HG02588 (cell line): ENCODE data around the gene TUBB4A.
A peak's percentile ranks its signal among the peaks of the same experiment; 100 is the strongest.
"Not testable (repeated sequence)": the region's sequence is repeated elsewhere in the genome, so short reads cannot be mapped to it uniquely, and the experiment has no call there.

Source experiments
- ATAC-seq: cut with Tn5 transposase; IDR thresholded peaks from one replicate; pipeline ENCODE4 v1.9.1; 2021; ENCODE audit warnings: mild to moderate bottlenecking, moderate library complexity; ENCODE audit not compliant: unreplicated experiment

The TUBB4A gene

DNA sequence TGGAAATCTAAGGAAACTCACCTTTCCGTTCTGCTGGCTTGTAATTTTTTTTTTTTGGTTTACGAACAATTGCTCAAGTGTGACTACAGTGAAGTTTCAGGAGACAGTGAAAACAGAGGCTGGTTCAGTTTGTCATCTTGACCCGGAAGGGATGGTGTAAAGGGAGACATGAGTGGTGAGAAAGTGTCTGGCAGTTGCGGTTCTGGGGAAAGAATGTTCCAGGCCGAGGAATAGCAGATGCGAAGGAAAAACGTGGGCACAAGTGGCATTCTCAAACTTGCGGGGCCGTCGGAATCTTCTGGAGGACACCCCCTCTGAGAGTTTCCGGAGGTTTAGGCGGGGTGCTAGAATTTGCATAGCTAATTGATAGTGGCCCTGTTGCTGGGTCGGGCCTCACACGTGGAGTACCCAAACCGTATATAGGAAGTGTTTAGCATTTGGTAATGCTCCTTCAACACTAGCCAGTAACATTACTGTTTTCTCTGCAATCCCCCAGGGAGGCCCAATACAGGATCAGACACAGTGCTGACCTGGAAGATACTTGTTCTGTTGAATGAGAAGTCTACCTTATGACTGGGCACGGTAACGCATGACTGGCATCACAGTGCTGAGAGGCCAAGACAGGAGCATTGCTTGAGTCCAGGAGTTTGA lies 25.9 kb upstream of the TUBB4A start:
- peak; percentile 40 for ATAC-seq

DNA sequence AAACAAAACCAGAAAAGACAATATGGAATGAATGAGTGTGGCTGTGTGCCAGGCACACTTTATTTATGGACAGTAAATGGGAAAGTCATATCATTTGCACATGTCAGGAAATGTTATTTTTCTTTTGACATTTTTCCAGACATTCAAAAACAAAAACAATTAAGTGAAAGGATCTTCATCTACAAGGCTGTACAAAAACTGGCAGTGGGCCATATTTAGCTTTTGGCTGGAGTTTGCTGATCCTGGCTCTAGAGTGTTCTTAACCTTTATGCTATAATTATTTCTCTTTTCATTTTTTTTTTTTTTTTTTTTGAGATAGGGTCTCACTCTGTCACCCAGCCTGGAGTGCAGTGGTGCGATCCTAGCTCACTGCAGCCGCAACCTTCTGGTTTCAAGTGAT lies 22.2 kb upstream of the TUBB4A start:
- ATAC-seq = no peak

DNA sequence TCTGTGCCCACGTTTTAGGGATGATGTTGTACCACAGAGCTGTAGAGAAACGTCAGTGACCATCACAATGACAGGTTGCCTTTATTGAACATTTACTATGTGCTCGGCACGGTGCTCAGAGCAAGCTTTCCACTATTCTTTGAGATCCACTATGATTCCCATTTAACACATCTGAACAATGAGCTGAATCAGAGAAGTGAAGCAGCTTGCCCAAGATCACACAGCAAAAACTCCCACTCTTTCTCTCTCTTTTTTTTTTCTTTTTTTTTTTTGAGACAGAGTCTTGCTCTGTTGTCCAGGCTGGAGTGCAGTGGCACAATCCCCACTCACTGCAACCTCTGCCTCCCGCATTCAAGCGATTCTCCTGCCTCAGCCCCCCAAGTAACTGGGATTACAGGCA lies 20.6 kb upstream of the TUBB4A start:
- no peak for ATAC-seq

DNA sequence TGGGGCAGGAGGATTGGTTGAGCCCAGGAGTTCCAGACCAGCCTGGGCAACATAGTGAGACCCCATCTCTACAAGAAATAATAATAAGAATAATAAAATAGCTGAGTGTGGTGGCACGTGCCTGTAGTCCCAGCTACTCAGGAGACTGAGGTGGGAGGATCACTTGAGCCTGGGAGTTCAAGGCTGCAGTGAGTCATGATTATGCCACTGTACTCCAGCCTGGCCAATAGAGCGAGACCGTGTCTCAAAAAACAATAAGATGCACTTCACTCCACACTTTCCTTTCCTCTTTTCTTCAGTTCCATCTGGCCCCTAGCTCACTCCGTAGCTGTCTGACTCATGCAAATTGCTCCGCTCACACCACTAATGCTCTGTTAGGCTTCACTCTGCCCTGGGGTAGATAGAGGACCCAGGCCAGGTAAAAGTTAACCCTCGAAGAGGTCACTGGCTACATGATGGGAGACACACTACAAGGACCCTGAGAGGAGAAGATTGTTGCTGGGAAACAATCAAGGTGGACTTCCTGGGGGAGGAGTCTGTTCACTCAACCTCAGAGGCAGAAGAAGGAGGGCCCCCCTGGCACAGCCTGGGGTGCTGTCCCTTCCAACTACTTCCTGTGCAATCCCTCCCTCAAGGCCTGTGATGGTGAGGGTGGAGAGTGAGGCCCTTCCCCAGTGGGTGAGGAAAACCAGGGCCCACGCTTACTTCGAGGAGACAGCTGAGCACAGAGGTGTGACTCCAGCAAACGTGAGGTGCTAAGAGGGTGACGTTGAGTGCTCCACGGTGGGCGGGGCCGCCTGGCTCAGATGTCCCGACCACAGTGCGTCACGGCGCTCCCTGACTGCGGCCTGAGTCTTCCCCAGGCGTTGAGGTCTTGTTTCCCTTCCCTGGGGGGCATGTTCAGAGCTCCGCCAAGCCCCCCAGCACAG lies 19.9 kb upstream of the TUBB4A start:
- ATAC-seq = no peak

DNA sequence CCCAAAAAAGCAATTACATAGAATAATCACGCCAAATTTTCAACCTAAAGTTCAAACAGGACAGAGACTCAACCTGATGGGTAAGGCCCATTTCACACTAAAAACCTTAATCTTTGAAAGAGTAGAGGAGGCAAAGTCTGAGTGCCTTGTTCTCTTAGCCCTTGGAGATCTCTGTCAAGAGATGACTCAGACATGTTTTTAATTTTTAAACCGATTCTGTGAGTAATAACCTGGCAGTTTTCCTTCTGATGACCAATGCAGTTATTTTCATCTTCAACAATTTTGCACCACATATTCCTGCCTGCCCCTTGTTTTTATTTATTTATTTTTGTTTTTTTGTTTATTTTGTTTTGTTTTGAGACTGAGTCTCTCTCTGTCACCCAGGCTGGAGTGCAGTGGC lies 17.2 kb upstream of the TUBB4A start:
- ATAC-seq = no peak

DNA sequence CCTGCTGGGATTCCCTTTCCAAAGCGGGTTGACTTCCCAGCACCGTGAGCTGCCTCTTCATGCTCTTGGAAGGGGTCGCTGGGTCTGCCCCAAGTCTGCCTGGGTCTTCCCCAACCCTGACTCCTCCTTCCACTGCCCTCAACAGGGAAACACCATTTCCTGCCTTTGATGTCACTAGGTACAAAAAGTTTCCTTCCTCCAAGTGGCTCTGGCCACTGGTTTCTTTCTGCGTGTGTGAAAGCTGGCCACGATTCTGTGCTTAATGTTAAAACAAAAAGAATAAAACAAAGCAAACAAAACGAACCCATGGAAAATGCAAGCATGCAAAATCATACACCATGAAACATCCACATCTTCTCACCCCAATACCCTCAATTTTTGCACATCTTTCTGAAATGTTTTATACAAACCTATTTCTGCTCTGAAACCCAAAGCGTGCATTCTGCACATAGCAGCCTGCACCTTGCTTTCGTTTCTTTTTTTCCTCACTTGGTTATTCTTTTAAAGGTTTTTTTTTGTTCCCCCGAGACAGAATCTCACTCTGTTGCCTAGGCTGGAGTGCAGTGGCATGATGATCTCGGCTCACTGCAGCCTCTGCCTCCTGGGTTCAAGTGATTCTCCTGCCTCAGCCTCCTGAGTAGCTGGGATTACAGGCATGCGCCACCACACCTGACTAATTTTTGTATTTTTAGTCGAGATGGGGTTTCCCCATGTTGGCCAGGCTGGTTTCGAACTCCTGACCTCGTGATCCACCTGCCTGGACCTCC lies 16.2 kb upstream of the TUBB4A start:
- no peak for ATAC-seq

DNA sequence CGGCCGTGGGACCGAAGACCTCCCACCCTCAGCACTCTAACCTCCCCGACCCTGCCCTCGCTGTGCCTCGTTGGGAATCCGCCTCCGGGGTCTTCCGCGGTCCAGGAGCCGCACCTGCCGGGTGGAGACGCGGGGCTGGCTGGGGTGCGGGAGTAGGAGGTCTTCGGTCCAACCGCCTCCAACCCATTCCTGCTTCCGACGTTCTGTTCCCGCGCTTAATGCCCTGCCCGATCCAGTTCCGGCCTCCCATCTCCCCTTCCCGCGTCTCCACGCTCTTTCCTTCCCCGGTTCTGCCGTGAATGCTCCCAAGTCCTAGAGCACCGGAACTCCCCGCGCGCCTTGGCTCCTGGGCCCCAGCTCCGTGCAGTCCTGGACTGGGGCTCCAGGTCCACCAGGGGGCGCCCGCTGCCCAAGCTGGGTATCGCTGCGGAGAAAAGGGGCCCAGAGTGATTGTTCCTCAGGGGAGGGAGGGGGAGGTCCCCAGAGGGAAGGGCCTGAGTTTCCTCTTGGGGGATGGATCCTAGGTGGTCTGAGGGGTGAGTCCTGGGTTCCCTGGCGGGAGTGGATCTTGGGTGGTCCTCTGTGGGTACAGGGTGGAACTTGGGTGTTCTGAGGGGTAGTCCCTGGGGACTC lies 14.7 kb upstream of the TUBB4A start:
- ATAC-seq = peak; percentile 40

DNA sequence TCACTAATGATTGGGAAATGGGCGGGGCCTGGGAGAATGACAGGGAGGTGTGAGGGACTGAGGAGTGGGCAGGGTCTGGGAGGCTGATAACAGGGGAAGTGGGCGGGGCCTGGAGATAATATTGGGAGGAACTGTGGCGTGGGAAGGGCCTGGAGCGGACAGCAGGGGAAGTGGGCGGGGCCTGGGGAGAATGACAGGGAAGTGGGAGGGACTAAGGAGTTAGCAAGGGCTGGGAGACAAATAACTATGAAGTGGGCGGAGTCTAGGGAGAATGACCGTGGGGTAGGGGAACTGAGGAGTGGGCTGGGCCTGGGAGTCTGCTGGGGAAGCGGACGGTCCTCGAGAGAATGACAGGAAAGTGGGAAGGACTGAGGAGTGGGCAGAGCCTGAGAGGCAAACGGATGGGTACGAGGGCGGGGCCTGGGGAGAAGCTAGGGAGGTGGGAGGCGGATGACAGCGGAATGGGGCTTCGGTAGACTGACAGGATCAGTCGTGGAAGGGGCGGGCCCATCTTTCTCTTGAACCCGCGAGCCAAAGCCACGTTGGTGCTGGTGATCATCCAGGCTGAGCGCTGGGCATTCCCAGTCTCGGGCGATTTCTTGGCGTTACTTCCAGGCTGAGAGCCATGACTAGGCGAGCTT lies 14.0 kb upstream of the TUBB4A start:
- ATAC-seq = peak; percentile 36

DNA sequence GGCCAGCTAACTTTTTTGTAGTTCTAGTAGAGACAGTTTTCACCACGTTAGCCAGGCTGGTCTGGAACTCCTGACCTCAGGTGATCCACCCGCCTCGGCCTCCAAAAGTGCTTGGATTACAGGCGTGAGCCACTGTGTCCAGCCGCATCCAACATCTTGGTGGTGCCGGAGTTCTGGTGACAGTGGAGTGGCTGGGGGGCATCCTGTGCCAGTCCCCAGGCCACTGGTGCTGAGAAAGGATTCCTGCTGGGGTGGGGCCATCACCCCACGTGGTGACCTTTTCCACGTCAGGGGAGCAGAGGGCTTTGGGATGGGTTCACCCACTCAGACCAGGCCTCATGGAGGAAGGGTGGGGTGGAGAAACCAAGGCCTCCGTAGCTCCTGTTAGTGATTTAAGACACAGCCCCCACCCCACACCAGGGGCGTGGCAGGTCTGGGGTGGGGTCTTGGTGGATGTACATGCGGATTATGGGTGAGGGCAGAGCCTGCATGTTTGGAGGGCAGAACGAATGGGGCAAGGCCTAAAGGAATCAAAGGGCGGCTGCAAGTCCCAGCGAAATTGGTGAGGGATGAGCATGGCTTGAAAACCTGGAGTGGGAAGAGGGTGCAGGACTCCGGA lies 12.9 kb upstream of the TUBB4A start:
- ATAC-seq = no peak

DNA sequence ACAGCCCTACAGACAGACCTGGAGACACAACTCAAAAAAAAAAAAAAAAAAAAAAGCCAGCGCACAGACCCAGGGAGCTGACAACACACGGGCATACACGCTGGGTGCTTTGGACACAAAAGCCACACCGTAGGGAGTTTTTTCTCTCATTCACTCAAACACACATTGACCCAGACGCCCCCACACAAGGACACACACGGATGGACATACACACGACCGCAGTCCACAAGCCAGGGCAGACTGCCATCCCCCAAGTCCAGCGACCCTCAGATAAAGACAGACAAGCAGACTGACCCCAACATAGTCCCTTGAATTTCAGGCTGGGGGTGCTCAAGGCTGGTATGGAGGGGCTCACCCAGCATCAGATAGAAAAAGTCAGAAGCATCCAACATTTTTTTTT lies 12.0 kb upstream of the TUBB4A start:
- no peak for ATAC-seq

DNA sequence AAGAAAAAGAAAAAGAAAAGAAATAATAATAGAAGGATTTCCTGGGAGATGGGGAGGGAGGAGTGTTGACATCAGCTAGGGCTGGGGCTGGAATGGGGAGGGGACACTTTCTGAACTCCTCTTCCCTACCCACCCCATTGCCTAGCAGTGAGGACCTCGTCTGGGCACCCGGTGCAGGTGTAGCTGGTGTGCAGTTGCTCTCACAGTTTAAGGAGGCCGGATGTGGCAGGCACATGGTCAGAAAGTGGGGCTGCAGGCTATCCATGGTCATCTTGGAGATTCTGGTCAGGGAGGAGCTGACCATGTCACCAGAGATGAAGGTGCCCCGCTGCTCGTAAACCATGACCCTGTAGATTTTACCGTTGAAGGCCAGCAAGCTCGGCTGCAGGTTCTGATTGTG lies 8.5 kb upstream of the TUBB4A start:
- ATAC-seq = no peak

DNA sequence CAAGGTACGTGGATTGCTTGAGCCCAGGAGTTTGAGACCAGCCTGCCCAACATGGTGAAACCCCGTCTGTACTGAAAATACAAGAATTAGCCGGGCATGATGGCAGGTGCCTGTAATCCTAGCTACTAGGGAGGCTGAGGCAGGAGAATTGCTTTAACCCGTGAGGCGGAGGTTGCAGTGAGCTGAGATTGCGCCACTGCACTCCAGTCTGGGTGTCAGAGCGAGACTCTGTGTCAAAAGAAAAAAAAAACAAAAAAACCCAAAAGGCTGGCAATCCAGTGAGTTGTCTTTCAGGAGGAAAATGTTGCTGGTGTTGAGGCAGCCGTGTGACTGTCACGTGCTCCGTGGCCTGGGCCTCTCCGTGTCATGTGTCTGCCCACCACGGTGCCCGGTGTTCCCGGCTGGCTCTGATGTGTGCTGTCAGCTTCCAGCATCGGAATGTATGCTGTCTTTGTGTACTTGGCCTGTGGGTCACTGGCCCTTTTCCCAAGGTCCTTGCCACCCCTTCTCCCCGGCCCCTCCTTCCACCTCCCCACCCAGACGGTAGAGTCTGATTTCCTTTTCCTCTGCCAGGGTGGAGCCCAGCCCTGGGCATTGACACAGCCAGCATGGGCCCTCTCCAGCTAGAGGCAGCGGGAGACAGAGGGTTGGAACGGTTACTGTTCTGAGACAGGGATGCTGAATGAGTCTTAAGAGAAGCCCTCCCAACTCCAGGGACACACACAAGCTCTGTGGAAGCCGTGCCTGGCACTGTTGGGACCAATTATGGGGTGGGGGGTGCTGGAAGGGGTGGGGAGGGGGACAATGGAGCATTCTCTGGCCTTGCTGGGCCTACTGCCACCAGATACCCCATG lies 7.2 kb upstream of the TUBB4A start:
- ATAC-seq = no peak

DNA sequence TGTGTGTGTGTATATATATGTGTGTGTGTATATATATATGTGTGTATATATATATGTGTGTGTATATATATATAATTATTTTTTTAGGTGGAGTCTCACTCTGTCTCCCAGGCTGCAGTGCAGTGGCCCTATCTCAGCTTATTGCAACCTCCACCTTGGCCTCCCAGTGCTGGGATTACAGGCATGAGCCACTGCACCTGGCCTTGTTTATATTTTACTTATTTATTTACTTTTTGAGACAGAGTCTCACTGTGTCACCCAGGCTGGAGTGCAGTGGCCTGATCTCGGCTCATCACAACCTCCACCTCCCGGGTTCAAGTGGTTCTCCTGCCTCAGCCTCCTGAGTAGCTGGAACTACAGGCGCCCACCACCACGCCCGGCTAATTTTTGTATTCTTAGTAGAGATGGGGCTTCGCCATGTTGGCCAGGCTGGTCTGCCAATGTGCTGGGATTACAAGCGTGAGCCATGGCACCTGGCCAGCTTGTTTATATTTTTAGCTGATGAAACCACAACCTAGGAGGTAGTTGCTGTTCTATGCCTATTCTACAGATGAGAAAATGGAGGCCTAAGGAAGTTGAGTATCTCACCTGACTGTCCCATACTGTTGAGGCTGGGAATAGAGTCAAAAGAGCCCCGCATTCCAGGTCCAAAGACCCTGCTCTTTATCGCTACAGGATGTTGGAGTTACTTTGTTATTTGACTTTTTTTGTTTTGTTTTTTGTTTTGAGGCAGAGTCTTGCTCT lies 6.1 kb upstream of the TUBB4A start:
- ATAC-seq = not testable (repeated sequence)

DNA sequence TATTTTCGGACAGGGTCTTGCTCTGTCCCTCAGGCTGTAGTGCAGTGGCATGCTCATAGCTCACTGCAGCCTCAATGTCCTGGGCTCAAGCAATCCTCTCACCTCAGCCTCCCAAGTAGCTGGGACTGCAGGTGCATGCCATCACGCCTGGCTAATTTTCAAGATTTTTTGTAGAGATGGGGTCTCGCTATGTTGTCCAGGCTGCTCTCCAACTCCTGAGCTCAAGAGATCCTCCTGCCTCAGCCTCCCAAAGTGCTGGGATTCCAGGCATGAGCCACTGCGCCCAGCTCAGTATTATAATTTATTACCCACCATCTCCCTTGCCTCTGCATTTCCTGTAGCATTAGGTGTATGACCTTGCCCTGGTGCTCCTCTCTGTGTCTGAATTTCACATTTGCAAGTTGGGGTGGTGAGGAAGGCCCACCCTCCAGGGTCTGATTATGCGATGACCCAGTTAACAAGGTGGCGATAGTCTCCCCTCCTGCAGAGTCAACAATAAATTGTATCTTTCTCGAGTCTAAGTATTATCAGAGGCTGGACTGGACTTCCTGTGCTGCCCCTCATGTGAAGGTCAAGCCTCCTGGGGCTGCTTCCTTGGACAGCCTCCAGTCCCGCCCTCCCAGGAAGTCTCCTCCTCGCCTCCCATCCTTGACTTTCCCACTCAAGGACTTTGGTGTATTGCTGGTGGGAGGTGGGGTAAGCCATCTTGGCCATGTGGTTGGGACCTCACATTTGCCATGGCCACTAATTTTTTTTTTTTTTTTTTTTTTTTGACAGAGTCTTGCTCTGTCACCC lies 1.5 kb upstream of the TUBB4A start:
- ATAC-seq = no peak

DNA sequence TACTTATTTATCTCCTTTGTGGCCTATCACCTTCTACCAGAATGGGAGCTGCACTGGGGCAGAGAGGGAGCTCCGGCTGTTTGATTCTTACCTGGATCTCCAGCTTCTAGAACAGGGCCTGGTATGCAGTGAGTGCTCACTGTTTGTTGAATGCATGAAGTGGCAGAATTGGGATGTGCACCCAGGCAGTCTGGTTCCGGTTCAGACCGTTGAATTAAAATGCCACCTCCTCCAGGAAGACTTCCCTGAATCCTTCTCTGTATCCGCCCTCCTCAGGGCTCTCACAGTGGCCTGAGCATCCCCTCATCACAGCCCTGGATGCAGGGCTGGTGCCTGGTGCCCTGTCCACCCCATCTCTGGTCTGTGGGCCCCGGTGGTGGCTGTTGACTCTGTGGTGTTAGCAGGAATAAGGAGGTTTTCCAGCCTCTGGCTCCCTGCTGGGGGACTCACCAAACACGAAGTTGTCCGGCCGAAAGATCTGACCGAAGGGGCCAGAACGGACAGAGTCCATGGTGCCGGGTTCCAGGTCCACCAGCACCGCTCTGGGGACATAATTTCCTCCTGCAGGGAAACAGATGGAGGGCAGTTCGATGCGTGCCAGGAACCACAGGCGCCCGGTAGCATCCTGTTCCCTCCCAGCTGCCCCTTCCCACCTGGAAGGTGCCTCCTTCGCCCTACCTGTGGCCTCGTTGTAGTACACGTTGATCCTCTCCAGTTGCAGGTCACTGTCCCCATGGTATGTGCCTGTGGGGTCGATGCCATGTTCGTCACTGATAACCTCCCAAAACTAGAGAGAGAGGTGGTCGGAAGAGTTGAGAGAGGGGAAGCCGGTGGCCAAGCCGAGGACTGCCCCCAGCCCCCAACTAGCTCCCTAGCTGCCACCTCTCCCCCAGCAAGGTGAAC lies 1.0 kb downstream of the TUBB4A start:
- no peak for ATAC-seq

DNA sequence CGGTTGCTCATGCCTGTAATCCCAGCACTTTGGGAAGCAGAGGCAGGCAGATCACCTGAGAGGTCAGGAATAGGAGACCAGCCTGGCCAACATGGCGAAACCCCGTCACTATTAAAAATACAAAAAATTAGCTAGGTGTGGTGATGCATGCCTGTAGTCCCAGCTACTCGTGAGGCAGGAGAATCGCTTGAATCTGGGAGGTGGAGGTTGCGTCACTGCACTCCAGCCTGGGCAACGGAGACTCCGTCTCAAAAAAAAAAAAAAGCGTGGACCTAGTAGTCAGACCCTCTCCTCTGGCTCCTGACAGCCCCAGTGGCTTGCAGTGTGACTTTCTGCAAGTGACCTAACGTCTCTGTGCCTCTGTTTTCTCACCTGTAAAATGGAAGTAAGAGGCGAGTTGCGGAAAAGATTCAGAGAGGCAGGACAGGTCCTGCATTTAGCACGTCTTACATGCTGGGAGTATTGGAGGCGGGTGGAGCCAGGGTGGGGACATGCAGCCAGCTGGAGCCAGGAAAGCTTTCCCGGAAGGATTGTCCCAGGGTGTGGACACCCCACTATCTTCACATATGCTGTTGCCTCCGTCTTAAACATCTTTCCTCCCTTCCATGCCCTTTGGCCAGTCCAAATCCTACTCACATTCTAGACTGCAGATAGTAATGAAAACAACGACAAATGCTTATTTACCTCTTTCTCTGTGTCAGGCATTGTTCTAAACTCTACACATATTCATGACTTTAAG lies 2.9 kb downstream of the TUBB4A start:
- no peak for ATAC-seq
